Osteoblast (primary cell): ENCODE data around the gene NKX6-1. TPM values are rescaled to one million over a fixed set of nuclear protein-coding genes. Genes with fewer than 3 reads are reported as not detected.
A peak's percentile ranks its signal among the peaks of the same experiment; 100 is the strongest.

ENCODE experiments used
- DNase-seq: peaks from one replicate; pipeline ENCODE4 v3.0.0; 2011; ENCODE audit warnings: low spot score, mixed read lengths; ENCODE audit not compliant: insufficient read length; ENCODE audit errors: missing footprints
- H2AFZ ChIP-seq: 2 replicates; pipeline ENCODE4 v1.6.0; 2011; ENCODE audit warnings: mild to moderate bottlenecking, low read length
- H3K27ac ChIP-seq: 2 replicates; pipeline ENCODE4 v1.5.1; 2011; ENCODE audit warnings: mild to moderate bottlenecking, low read depth, low read length, moderate library complexity
- H3K27me3 ChIP-seq: 2 replicates; pipeline ENCODE4 v1.6.0; 2012; ENCODE audit warnings: mild to moderate bottlenecking, control low read depth, inconsistent platforms, low read length, moderate library complexity; ENCODE audit not compliant: insufficient read depth
- H3K36me3 ChIP-seq: 2 replicates; pipeline ENCODE4 v1.5.1; 2011; ENCODE audit warnings: mild to moderate bottlenecking, low read length, control low read depth, moderate library complexity; ENCODE audit not compliant: insufficient read depth
- H3K4me1 ChIP-seq: 2 replicates; pipeline ENCODE4 v1.5.1; 2011; ENCODE audit warnings: mild to moderate bottlenecking, low read length, control low read depth, moderate library complexity; ENCODE audit not compliant: insufficient read depth
- H3K4me2 ChIP-seq: 2 replicates; pipeline ENCODE4 v1.6.0; 2011; ENCODE audit warnings: mild to moderate bottlenecking, low read length; ENCODE audit not compliant: insufficient read depth
- H3K4me3 ChIP-seq: fragments of 200-600 bp; sonication (generic); 3 replicates; pipeline ENCODE4 v1.5.1; 2012; ENCODE audit warnings: mild to moderate bottlenecking, low read length, inconsistent platforms; ENCODE audit not compliant: insufficient read depth
- H3K79me2 ChIP-seq: 2 replicates; pipeline ENCODE4 v1.6.0; 2012; ENCODE audit warnings: mild to moderate bottlenecking, low read length, control low read depth, inconsistent platforms; ENCODE audit not compliant: insufficient read depth
- H3K9me3 ChIP-seq: 2 replicates; pipeline ENCODE4 v1.5.1; 2011; ENCODE audit warnings: low read depth, low read length, control low read depth
- H4K20me1 ChIP-seq: 2 replicates; pipeline ENCODE4 v1.6.0; 2012; ENCODE audit warnings: mild to moderate bottlenecking, low read length, control low read depth; ENCODE audit not compliant: insufficient read depth
- CTCF ChIP-seq: IDR thresholded peaks from 2 replicates; pipeline ENCODE4 v1.5.1; 2011; ENCODE audit warnings: mild to moderate bottlenecking, low read depth, low read length, moderate library complexity; ENCODE audit errors: extremely low read depth
- total RNA-seq: library from RNA; depleted of rRNA; stranded (reverse); fragments of >200 nt; gene quantifications from 2 replicates; pipeline ENCODE4 v1.2.3, GENCODE V29; 2012

The NKX6-1 gene
- total RNA-seq, 1 donor, result not detected

GRCh38 chr4:84474107-84474506, 25.0 kb downstream of the NKX6-1 start:
- no peak overlapping the region for H3K4me3 ChIP-seq
- no peaks in the 10 kb centered on the region for H3K79me2 ChIP-seq
- H3K27ac ChIP-seq, result no peak overlapping the region
- no peak overlapping the region for H2AFZ ChIP-seq
- H3K4me2 ChIP-seq, result no peak overlapping the region
- H3K27me3 ChIP-seq, result peaks cover 11% of the 10 kb centered on the region
- TF ChIP-seq CTCF, result no peak
- H3K4me1 ChIP-seq, result no peaks in the 10 kb centered on the region
- H4K20me1 ChIP-seq, result no peaks in the 10 kb centered on the region
- DNase-seq, result no peak
- no peaks in the 10 kb centered on the region for H3K36me3 ChIP-seq
- no peaks in the 10 kb centered on the region for H3K9me3 ChIP-seq

- H2AFZ ChIP-seq, result no peak overlapping the region
- peaks cover 3% of the 10 kb centered on the region for H3K27me3 ChIP-seq
- no peak overlapping the region for H3K27ac ChIP-seq
- H3K4me1 ChIP-seq, result no peaks in the 10 kb centered on the region
- no peak overlapping the region for H3K4me2 ChIP-seq
- TF ChIP-seq CTCF, result no peak
- H4K20me1 ChIP-seq, result no peaks in the 10 kb centered on the region
- no peak overlapping the region for H3K4me3 ChIP-seq
- no peaks in the 10 kb centered on the region for H3K79me2 ChIP-seq
- H3K36me3 ChIP-seq, result no peaks in the 10 kb centered on the region
- no peaks in the 10 kb centered on the region for H3K9me3 ChIP-seq
- no peak for DNase-seq
Observed at GRCh38 chr4:84472154-84472553, 26.9 kb downstream of the NKX6-1 start.

GRCh38 chr4:84470204-84470785, 28.8 kb downstream of the NKX6-1 start:
- Histone ChIP-seq H3K36me3 (no peaks in the 10 kb centered on the region), H3K79me2 (no peaks in the 10 kb centered on the region), H3K27ac (no peak overlapping the region), H3K4me3 (no peak overlapping the region), H3K4me2 (no peak overlapping the region), H2AFZ (no peak overlapping the region), H3K9me3 (no peaks in the 10 kb centered on the region), H4K20me1 (no peaks in the 10 kb centered on the region), H3K4me1 (no peaks in the 10 kb centered on the region), H3K27me3 (no peaks in the 10 kb centered on the region)
- peak; percentile 16 for TF ChIP-seq CTCF
- no peak for DNase-seq

DNA sequence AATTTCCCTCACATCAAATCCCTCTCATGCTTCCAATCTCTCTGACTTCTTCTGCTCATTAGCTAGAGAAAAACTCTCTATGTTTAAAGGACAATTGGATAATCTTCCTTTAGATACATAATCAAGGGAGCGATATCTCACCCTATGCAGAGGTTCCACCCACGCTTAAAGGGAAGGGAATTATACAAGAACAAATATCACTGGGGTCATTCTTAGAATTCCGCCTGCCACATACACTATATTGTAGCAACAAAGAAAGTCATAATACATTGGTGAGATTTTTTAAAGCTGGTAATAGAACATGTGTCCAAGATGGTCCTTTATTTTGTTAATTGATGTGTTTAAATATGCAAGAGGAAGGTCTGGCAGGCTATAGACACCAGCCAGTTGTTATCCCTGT, 31.5 kb downstream of the NKX6-1 start:
- no peak overlapping the region for H3K4me3 ChIP-seq
- H3K36me3 ChIP-seq, result no peaks in the 10 kb centered on the region
- no peak for DNase-seq
- no peaks in the 10 kb centered on the region for H3K9me3 ChIP-seq
- H3K79me2 ChIP-seq, result no peaks in the 10 kb centered on the region
- no peak overlapping the region for H3K4me2 ChIP-seq
- no peaks in the 10 kb centered on the region for H3K27me3 ChIP-seq
- H3K4me1 ChIP-seq, result no peaks in the 10 kb centered on the region
- no peak for TF ChIP-seq CTCF
- H4K20me1 ChIP-seq, result no peaks in the 10 kb centered on the region
- no peak overlapping the region for H2AFZ ChIP-seq
- H3K27ac ChIP-seq, result no peak overlapping the region
